ENCODE measurements around the gene MTHFD2L.

Gene MTHFD2L

GRCh38 chr4:74292111-74292870 is 134.4 kb downstream of the MTHFD2L start:
- in situ Hi-C loops (cut with MboI; ENCODE audit: low sequenced_read_pairs) = no loop called here

GRCh38 chr4:74293558-74293957 is 135.6 kb downstream of the MTHFD2L start:
- in situ Hi-C loops (cut with MboI; ENCODE audit: low sequenced_read_pairs) = no loop called here

DNA sequence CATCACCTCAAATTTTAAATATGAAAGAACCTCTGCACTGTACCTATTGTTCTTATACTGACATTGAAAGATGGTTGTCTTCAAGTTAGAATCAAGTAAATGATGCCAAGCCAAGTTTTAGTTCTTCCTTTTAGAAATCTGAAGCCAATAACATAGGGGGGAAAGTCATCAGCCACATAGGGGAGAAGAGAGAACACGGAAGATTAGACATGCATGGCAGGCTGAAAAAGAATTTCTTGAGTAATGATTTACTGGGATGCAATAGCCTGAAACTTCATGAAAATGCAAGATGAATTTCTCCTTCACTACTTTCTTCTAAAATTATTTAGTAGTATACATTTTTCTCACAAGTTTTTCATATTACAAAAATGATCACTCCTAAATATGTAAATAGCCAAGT is 136.8 kb downstream of the MTHFD2L start:
- in situ Hi-C loops (cut with MboI; ENCODE audit: low sequenced_read_pairs) = no loop called here

DNA sequence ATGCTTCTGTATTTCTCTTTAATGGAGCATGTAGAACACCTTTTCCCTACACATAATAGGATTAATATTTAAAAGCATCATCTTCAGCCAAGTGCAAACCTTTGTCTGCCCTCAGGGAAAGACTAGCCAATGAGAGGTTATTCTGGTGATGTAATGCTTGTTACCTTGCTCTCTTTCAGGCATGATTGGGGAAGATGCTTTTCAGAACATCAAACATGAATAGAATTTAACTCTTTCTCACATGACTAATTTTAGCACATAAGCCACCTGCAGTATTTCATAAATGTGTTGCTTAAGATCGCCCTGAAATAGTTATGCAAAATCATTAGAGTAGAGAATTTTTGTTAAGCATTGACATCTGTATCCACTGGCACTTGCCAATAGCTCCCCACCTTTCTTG is 139.6 kb downstream of the MTHFD2L start:
- in situ Hi-C loops (cut with MboI; ENCODE audit: low sequenced_read_pairs) = no loop called here

DNA sequence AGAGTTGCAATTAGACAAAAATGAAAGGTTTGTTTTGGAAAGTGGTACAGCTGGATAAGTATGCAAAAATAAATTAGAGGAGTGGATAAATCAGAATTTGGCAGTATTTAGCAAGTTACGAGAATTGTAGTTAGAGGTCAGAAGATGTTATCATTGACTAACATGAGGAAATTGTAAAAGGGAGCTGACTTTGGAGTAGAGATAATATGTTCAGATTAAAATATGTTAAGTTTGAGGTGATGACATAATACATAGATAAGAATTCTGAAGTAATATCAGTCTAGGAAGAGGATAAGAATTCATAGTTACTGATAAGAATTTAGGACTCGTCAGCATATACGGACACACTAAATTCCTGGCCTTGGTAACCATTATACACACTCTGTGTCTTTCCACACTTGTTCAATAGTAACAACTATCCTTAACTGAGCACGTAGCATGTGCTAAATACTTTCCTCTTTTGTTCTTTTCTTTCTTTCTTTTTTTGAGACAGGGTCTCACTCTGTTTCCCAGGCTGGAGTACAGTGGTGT is 146.2 kb downstream of the MTHFD2L start:
- in situ Hi-C loops (cut with MboI; ENCODE audit: low sequenced_read_pairs) = no loop called here

- in situ Hi-C loops (cut with MboI; ENCODE audit: low sequenced_read_pairs) = no loop called here
Observed at GRCh38 chr4:74305000-74305399, 147.1 kb downstream of the MTHFD2L start.

DNA sequence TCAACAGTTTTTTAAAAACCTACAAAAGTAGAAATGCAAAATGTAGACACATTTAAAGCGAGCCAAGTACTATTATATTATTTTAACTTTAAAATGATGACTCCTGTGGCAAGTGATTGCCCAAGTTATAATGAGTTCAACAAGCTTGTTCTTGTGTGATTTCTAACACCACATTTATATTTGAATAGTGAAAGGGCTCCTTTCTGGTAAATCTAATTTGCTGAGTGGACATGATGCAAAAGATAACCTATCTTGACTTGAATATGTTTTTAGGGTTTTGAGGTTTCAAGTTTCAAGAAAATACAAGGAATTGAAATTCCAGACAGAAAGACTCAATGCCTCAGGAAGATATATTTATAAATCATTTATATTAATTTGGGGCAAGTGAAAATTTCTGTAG is 149.3 kb downstream of the MTHFD2L start:
- in situ Hi-C loops (cut with MboI; ENCODE audit: low sequenced_read_pairs) = no loop called here

DNA sequence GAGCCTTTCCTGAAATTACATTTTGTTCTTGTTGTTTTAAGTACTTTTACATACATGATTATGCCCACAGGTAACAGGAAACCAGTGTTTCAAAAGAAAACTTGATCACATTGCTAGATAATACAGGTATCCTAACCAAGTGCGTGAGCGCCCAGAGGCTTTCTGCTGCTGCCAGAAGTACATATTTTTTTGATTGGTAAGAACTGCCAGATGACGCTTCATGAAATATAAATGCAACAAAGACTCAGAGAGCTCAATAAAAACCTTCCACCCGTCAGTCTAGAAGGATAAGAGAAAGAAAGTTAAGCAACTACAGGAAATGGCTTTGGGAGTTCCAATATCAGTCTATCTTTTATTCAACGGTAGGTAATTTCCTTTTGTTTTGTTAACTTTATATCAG is 150.3 kb downstream of the MTHFD2L start, which contains the start of gene EPGN:
Gene EPGN (plus strand): TSS at position 256 of the 400 bp plus-strand sequence. CDS start 64 bp downstream, at position 320.
- in situ Hi-C loops (cut with MboI; ENCODE audit: low sequenced_read_pairs) = no loop called here

GRCh38 chr4:74309223-74309622 is 151.3 kb downstream of the MTHFD2L start:
- in situ Hi-C loops (cut with MboI; ENCODE audit: low sequenced_read_pairs) = no loop called here

- in situ Hi-C loops (cut with MboI; ENCODE audit: low sequenced_read_pairs) = loop anchor here (10.0 kb wide), 1 partner anchor 363 kb away; no protein-coding TSS in a partner anchor
Observed at GRCh38 chr4:74311696-74312313, 153.9 kb downstream of the MTHFD2L start.

DNA sequence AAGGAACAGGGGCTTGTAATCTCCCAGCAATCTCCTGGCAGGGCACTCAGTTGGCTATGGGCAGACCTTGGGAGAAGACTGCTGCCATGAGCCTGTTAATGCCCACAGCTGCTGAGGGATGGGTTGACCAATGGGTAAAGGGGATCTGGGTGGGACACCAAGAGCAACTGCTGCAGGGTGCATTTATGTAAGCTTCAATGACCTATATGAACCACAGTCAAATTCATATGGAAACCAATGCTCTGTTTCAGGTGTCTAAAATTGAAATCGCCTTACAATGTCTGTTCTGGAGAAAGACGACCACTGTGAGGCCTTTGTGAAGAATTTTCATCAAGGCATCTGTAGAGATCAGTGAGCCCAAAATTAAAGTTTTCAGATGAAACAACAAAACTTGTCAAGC is 156.4 kb downstream of the MTHFD2L start:
- in situ Hi-C loops (cut with MboI; ENCODE audit: low sequenced_read_pairs) = loop anchor here (10.0 kb wide), 1 partner anchor 360 kb away; no protein-coding TSS in a partner anchor

DNA sequence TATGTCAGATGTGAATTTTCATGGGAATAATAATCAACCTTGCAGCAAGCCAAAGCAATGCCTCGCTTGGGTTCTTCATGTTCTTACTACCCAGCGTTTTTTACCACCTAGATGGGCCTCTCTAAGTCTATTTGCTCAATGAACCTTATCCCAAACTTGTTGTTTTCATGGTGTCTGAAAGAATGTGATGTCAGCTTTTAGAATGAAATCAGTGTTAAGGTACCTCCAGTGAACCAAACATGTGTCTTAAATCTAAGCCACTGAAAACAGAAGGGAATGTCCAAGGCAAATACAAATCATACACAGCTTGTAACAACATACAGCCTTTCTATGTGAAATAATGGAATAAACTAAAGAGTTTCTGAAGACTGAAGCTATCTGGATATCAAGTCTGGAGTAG is 157.0 kb downstream of the MTHFD2L start:
- in situ Hi-C loops (cut with MboI; ENCODE audit: low sequenced_read_pairs) = loop anchor here (10.0 kb wide), 1 partner anchor 360 kb away; no protein-coding TSS in a partner anchor

- in situ Hi-C loops (cut with MboI; ENCODE audit: low sequenced_read_pairs) = loop anchor here (10.0 kb wide), 1 partner anchor 359 kb away; no protein-coding TSS in a partner anchor
Observed at GRCh38 chr4:74315376-74315775, 157.5 kb downstream of the MTHFD2L start.

GRCh38 chr4:74316397-74316796 is 158.5 kb downstream of the MTHFD2L start:
- in situ Hi-C loops (cut with MboI; ENCODE audit: low sequenced_read_pairs) = loop anchor here (10.0 kb wide), 1 partner anchor 358 kb away; no protein-coding TSS in a partner anchor

DNA sequence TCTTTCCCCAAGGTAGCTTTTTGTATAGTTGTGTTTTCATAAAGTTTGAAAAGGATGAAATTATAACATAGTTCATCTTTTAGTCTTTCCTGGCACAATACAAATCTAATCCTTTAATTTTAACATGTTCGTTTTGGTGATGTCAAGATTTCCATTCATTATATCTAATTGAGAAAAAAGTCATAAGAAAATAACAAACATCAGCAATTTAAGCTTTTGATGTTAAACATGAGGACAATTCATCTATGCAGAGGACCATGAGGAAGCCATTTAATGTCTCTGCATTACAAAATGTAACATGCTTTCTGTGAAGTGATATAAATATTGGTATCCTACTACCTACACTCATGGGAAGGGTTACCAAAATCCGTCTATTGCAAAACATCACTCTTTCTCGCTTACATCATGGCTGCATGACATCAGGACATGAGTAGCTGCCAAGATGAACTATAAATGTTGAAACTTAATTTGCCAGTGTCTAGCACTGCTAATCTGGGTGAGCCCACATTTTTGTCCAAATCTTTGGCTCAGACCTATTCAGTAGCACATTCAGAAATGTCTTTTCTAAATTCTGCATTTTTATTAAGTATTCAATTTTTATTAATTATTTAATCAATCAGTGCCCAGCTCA is 159.8 kb downstream of the MTHFD2L start:
- in situ Hi-C loops (cut with MboI; ENCODE audit: low sequenced_read_pairs) = loop anchor here (10.0 kb wide), 1 partner anchor 357 kb away; no protein-coding TSS in a partner anchor

GRCh38 chr4:74318276-74318675 is 160.4 kb downstream of the MTHFD2L start:
- in situ Hi-C loops (cut with MboI; ENCODE audit: low sequenced_read_pairs) = loop anchor here (10.0 kb wide), 1 partner anchor 357 kb away; no protein-coding TSS in a partner anchor

- in situ Hi-C loops (cut with MboI; ENCODE audit: low sequenced_read_pairs) = loop anchor here (10.0 kb wide), 1 partner anchor 355 kb away; no protein-coding TSS in a partner anchor
Observed at GRCh38 chr4:74319470-74319869, 161.6 kb downstream of the MTHFD2L start.

GRCh38 chr4:74320559-74321118 is 162.7 kb downstream of the MTHFD2L start:
- in situ Hi-C loops (cut with MboI; ENCODE audit: low sequenced_read_pairs) = no loop called here

- in situ Hi-C loops (cut with MboI; ENCODE audit: low sequenced_read_pairs) = no loop called here
Observed at GRCh38 chr4:74322301-74322700, 164.4 kb downstream of the MTHFD2L start.

DNA sequence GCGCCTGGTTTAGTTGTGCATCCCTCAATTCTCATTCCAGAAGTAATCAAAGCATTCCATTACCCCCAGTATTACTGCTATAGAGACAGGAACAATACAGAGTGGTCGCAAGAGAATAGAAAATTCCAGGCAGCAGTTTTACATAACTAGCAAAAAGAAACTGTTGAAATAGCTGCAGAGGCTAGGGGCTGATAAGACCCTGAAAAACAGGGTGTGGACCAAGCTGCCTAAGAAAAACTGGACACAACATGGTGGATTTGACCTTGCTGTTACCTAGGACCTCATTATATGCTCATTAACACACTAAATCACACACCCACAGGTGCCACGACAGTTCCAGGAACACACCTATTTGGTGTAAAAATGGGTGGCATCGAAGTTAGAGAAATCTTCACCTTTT is 165.7 kb downstream of the MTHFD2L start:
- in situ Hi-C loops (cut with MboI; ENCODE audit: low sequenced_read_pairs) = no loop called here

DNA sequence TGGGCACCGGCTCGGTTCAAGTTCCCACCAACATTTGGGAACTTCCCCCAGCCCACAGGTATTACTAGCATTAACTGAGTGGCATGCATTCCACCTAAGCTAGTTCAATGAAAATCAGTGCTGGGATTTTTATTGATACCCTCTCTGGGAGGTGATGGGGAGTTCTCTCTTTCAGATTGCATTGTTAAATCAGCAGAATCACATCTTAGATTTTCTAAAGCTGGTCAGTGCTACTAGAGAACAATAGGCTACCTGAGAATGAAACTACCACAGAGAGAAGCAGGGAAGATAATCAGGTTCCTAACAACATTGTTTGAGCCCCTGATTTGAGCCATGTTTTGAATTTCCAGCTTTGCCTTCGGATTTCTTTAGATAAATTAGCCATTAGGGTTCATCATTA is 166.3 kb downstream of the MTHFD2L start:
- in situ Hi-C loops (cut with MboI; ENCODE audit: low sequenced_read_pairs) = no loop called here

Measured in HL-60/S4 treated with phorbol 12-myristate 13-acetate at 8.2 ng/mL for 4 days and 3 days (cell line).